Right lobe of liver (tissue), 6 donors: Measurements from ENCODE around the gene SPDYE5. TPM values are rescaled to one million over a fixed set of nuclear protein-coding genes. Genes with fewer than 3 reads are reported as not detected.
A peak's percentile ranks its signal among the peaks of the same experiment; 100 is the strongest.

Experiments
- ATAC-seq, 4 donors: fragments of 200-7000 bp; cut with Tn5 transposase; one replicate each; pipeline ENCODE4 v1.9.1; 2020; ENCODE audit warnings: mild to moderate bottlenecking in 4 of 4, moderate library complexity in 4 of 4
- DNase-seq, 3 donors: peaks; one replicate each; pipeline ENCODE4 v3.0.0-alpha.2; 2020
- H3K27ac ChIP-seq, 3 donors: fragments of 200-600 bp; one replicate each; pipeline ENCODE4 v1.8.0; 2022
- H3K27me3 ChIP-seq, 2 donors: fragments of 200-600 bp; one replicate each; pipeline ENCODE4 v1.8.0; 2022
- H3K36me3 ChIP-seq, 4 donors: fragments of 200-600 bp; sonication (generic) in 1 of 4; one replicate each; pipeline versions ENCODE4 v1.5.1 to v1.8.0; 2017 to 2022; ENCODE audit warnings: control low read depth in 1 of 4
- H3K4me1 ChIP-seq, 4 donors: fragments of 200-600 bp; sonication (generic) in 1 of 4; one replicate each; pipeline versions ENCODE4 v1.5.1 to v1.8.0; 2017 to 2022; ENCODE audit warnings: control low read depth in 1 of 4
- H3K4me3 ChIP-seq, 3 donors: fragments of 200-600 bp; one replicate each; pipeline ENCODE4 v1.8.0; 2022
- H3K9me3 ChIP-seq, 4 donors: fragments of 200-600 bp; sonication (generic) in 1 of 4; one replicate each; pipeline versions ENCODE4 v1.5.1 to v1.8.0; 2017 to 2022; ENCODE audit warnings: control low read depth in 1 of 4
- CTCF ChIP-seq, 4 donors: fragments of 200-600 bp in 3 of 4; fragments of 450-650 bp in 1 of 4; IDR thresholded peaks; one replicate each; pipeline versions ENCODE4 v1.5.1 to v1.8.0; 2016 to 2022; ENCODE audit warnings: antibody characterized with exemption in 4 of 4, mild to moderate bottlenecking in 2 of 4
- POLR2A ChIP-seq: fragments of 450-650 bp; IDR thresholded peaks from one replicate; pipeline ENCODE4 v1.6.1; 2017; ENCODE audit warnings: antibody characterized with exemption, mild to moderate bottlenecking
- WGBS: methylation state at CpG from one replicate; pipeline ENCODE4 v1.1.6; 2018; ENCODE audit warnings: low coverage, low lambda C conversion rate; ENCODE audit not compliant: insufficient coverage; ENCODE audit errors: missing lambda C conversion rate; 5-methylcytosine and 5-hydroxymethylcytosine counted together
- intact Hi-C, 2 donors: fragments of 100-400 bp; cut with DNase I; formaldehyde crosslinking; loops; one replicate each; pipeline versions ENCODE4 v1.11.2 to v1.14.1; 2022
- total RNA-seq, 6 experiments: library from RNA; depleted of rRNA in 2 of 6; stranded (reverse); fragments of >200 nt in 2 of 6; fragmentation: NEBNext Ultra II Directional in 3 of 6; extraction: Animal tissue kit (Norgen Biotek cat#: 25700) in 3 of 6; gene quantifications; one replicate each; pipeline versions ENCODE4 v1.1.0 to v1.2.4, GENCODE V29; 2016 to 2023
- donor health status: DM: no; HTN: yes; CAD: no.
- donor health status: DM: no; HTN: no; CAD: no.
- donor health status: DM: no; HTN: no; CAD: no.
- donor health status: DM: no; HTN: yes; CAD: no.
- donor health status: DM: no; HTN: yes; CAD: no.

The SPDYE5 gene
- total RNA-seq, 6 experiments from 2014 or later: not detected

- Histone ChIP-seq H3K9me3 (no peaks in the 10 kb centered on the region), H3K36me3 (peaks cover 0 to 13% (median 3%) of the 10 kb centered on the region in 4 donors), H3K4me3 (no peak overlapping the region), H3K27ac (no peak overlapping the region), H3K27me3 (no peaks in the 10 kb centered on the region), H3K4me1 (no peaks in the 10 kb centered on the region)
- TF ChIP-seq CTCF (IDR thresholded peaks at IDR 0.05): no peak
- TF ChIP-seq POLR2A: no peak
- WGBS: 92% methylated on average over 3 of the region's 4 CpGs
- intact Hi-C loops: no loop called here
- ATAC-seq (no peak), DNase-seq (no peak)
These were observed 40.5 kb downstream of the SPDYE5 start for GRCh38 chr7:75532639-75533038.

- no peak for TF ChIP-seq CTCF (IDR thresholded peaks at IDR 0.05)
- DNase-seq: peak in 1 of 3 donors; percentile 29
- Histone ChIP-seq H3K27me3 (no peaks in the 10 kb centered on the region), H3K4me3 (no peak overlapping the region), H3K27ac (no peak overlapping the region), H3K36me3 (peaks cover 0 to 23% (median 7%) of the 10 kb centered on the region in 4 donors), H3K9me3 (no peaks in the 10 kb centered on the region), H3K4me1 (no peaks in the 10 kb centered on the region)
- intact Hi-C loops: no loop called here
- no peak for ATAC-seq
- WGBS: 100% methylated on average over 2 of the region's 6 CpGs
These were observed 41.8 kb downstream of the SPDYE5 start for GRCh38 chr7:75533926-75534325.

GRCh38 chr7:75534727-75535307, 42.7 kb downstream of the SPDYE5 start:
- WGBS: 62% methylated on average over 8 of the region's 8 CpGs
- intact Hi-C loops: no loop called here
- Histone ChIP-seq H3K9me3 (no peaks in the 10 kb centered on the region), H3K4me1 (no peaks in the 10 kb centered on the region), H3K36me3 (peaks cover 0 to 32% (median 12%) of the 10 kb centered on the region in 4 donors), H3K27me3 (no peaks in the 10 kb centered on the region), H3K4me3 (no peak overlapping the region), H3K27ac (no peak overlapping the region)
- no peak for TF ChIP-seq POLR2A
- DNase-seq (no peak), ATAC-seq (peak in 2 of 4 donors; percentile 49 to 56)

- WGBS: 100% methylated on average over 4 of the region's 4 CpGs
- Histone ChIP-seq H3K4me1 (no peaks in the 10 kb centered on the region), H3K36me3 (peaks cover 0 to 43% (median 17%) of the 10 kb centered on the region in 4 donors), H3K9me3 (no peaks in the 10 kb centered on the region), H3K27ac (no peak overlapping the region), H3K4me3 (no peak overlapping the region), H3K27me3 (no peaks in the 10 kb centered on the region)
- intact Hi-C loops: no loop called here
- no peak for ATAC-seq
- peak in 1 of 3 donors; percentile 34 for DNase-seq
- TF ChIP-seq CTCF (IDR thresholded peaks at IDR 0.05) (no peak), POLR2A (no peak)
These were observed 44.4 kb downstream of the SPDYE5 start for GRCh38 chr7:75536491-75536890.

GRCh38 chr7:75536940-75537538, 44.9 kb downstream of the SPDYE5 start:
- Histone ChIP-seq H3K4me3 (no peak overlapping the region), H3K27me3 (no peaks in the 10 kb centered on the region), H3K36me3 (peaks cover 0 to 49% (median 17%) of the 10 kb centered on the region in 4 donors), H3K9me3 (no peaks in the 10 kb centered on the region), H3K27ac (no peak overlapping the region), H3K4me1 (no peaks in the 10 kb centered on the region)
- no peak for TF ChIP-seq POLR2A
- peak in 1 of 3 donors; percentile 31 for DNase-seq
- 95% methylated on average over 9 of the region's 18 CpGs for WGBS
- no peak for ATAC-seq
- intact Hi-C loops: no loop called here
